HG03442 (cell line): ENCODE results near the gene KCNN4.

Experiments
- ATAC-seq: cut with Tn5 transposase; IDR thresholded peaks from one replicate; pipeline ENCODE4 v1.9.1; 2021; ENCODE audit warnings: mild to moderate bottlenecking, moderate library complexity; ENCODE audit not compliant: unreplicated experiment

The KCNN4 gene

DNA sequence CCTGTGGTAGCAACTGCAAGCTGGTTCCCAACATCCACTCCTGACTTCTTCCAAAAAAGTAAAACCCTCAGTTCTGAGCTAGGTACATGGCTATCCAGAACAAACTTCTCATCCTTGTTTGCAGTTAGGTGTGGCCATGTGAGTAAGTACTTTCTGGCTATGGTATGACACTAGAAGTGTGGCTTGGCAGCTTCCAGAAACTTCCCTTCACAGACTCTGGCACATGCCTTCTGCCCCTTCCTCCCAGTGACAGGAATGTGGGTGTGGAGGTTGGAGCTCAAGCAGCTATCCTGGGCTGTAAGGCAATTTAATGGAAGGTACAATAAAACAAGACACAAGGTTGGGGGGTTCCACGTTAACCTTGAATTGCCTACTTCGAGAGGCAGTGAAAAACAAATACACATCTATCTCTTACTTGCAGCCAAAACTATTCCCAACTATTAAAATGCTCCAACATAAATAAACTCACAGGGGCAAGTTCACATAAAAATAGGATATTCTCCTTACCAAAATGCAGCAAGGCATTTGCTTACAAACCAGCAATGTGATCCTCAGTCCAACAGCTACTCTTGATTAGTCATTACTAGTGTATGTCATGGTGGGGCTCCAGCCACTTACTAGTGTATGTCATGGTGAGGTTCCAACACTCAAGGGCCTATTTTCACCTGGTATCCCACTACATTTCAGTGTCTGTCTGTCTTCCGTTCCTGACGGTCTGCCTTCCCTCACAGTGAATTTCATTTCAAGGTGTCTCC is 29.1 kb downstream of the KCNN4 start:
- ATAC-seq = no peak

DNA sequence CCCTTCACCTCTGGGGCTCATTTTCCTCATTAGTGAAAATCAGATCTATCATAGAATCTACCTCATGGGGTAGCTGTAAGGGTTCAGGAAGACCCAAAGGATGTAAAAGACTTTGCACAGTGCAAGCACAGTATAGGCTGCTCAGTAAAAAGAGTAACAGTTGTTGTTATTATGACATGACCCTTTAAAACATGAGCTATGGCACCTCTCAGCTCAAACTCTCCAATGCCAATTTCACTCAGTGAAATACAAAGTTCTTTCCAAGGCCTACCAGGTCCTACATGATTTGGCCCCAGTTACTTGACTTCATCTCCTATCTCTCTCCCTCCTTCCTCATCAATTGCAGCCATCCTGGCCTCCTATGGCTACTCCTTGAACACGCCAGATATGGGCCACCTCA is 30.9 kb downstream of the KCNN4 start:
- ATAC-seq = no peak

- ATAC-seq = no peak
Observed at GRCh38 chr19:43749152-43749551, 31.6 kb downstream of the KCNN4 start.

- ATAC-seq = no peak
Observed at GRCh38 chr19:43748685-43749084, 32.1 kb downstream of the KCNN4 start.

DNA sequence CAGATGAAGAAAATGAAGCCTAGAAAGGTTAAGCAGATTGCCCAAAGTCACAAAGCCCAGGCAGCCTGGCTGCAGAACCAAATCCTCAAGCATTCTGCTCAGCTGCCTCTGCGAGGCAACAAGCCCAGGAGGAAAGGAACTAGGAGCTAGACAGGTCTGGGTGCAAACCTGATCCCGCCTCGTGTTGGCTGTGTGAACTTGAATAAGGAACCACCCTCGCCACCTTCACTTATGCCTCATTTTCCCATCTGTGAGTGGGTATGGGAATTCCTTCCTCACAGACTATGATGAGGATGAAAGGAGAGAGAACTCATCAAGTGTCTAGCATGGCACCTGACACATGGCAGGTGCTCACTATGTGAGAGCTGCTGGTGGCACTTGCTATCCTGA is 32.6 kb downstream of the KCNN4 start:
- ATAC-seq = no peak

- no peak for ATAC-seq
Observed at GRCh38 chr19:43747557-43748204, 33.1 kb downstream of the KCNN4 start.

GRCh38 chr19:43743059-43743458 is 37.7 kb downstream of the KCNN4 start:
- ATAC-seq = no peak

DNA sequence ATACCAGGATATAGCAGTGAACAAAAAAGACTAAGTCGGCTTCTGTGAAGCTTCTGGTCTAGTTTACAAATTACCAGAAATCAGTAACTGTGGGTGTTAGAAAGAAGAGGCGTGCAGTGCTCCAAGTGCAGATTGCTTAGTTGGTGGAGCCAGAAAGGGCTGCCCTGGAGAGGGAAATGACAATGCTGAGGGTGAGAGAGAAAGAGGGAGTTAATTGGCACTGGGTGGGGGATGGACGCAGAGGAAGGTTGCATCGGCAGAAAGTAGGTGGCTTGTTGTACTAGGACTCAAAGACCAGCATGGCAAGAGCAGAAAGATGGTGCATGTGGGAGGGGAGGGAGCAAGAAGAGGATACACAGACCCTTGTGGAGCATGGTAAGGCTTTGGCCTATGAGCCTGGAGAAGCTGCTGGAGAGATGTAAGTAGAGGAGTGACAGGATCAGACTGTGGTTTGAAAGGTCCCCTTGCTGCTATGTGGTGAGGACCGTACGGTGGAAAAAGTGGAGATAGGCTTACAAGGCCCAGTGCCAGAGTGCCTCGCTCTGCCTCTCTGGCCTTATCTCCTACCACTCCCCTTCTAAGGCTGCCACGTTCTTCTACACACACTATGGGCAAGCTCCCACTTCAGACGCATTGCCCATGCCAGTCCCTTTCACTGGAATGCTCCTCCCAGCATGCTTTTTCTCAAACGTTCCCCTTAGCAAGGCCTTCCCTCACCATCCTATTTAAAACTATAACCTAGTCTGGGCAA is 39.5 kb downstream of the KCNN4 start:
- no peak for ATAC-seq

DNA sequence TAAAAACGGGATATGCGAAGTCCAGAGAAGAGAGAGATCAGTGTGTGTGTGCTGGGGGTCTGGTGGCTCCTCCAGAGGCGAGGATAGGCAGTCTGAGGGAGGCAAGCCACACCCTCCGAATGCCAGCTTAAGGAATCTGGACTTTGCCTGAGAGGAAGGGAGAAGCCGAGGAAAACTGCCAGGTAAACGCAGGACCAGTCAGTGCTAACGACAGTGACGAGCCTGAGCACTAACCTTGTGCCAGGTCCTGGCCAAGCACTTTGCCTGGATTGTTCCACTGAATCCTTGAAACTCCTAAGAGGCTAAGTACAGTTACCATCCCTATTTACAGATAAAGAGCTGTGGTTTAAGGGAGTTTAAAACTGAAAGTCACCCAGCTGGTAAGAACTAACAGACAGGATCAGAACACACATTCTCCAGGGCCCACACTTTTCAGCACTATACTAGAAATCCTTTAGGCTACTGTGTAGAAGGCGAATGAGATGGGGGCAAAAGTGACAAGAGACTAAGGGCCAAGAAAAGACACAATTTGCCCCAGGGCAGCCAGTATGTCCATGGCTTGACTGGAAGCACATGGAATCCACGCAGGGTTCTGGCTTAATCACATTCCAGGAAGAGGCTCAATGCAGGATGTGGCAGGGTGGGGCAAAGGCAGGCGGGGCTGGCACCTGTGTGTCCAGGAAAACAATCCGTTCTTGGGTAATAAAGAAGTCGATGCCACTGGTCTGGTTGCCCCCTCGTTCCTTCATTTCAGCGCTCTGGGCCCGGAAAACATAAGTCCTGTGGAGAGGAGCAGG is 41.1 kb downstream of the KCNN4 start:
- no peak for ATAC-seq

DNA sequence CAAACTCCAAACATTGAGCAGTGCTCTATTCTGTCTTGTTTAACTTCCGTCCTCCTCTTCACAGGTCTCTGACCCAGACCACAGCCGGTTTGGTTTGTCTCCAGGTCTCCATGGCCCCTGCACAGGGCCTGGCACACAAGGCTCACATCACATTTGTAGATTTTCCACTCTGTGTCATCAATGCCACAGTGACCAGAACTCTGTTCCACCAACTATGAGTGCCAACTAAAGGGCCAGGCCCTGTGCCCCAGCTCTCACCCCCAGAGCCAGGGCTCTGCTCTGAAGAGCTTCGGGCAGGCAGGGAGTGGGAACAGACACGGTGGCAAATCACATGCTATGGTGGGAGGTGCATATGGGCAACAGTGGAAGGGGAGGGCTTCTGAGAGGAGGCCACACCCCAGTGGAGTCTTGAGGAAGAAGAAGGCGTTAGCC is 42.0 kb downstream of the KCNN4 start:
- ATAC-seq = no peak

GRCh38 chr19:43735957-43736356 is 44.8 kb downstream of the KCNN4 start:
- no peak for ATAC-seq

- ATAC-seq = no peak
Observed at GRCh38 chr19:43735013-43735412, 45.8 kb downstream of the KCNN4 start.

- no peak for ATAC-seq
Observed at GRCh38 chr19:43731846-43732245, 48.9 kb downstream of the KCNN4 start.

- ATAC-seq = no peak
Observed at GRCh38 chr19:43731346-43731745, 49.4 kb downstream of the KCNN4 start.

- no peak for ATAC-seq
Observed at GRCh38 chr19:43729919-43730318, 50.9 kb downstream of the KCNN4 start.

DNA sequence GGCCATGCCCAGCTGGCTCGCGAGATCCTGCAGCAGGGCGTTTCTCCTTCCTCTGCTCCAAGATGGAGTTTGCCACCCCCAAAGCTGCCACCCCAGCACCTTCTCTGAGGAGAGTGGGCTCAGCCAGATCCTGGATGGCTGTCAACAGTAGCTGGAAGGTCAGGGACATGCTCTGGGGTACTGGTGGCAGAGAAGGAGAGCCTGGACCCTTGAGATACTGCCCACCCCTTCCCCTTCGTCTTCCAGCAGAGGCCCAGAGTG is 53.2 kb downstream of the KCNN4 start:
- ATAC-seq = no peak

- no peak for ATAC-seq
Observed at GRCh38 chr19:43726736-43727592, 53.8 kb downstream of the KCNN4 start.

DNA sequence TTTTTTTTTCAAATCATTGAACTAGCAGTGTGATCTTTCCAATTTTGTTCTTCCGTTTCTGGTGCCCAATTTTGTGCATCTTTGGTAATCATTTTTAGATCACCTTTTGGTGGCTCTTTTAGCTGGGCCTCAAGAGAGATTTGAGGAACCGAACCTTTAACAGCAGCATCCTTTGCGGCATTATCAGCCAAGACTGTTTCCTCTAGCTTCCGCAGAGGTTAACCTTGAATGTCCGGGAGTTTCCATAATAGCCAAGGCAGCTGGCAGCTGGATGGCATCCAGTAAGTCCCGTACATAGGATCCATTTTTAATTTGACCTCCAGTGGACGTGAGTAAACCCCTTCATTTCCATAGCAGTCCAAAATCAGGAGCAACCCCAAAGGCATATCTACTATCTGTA is 55.3 kb downstream of the KCNN4 start:
- ATAC-seq = no peak

DNA sequence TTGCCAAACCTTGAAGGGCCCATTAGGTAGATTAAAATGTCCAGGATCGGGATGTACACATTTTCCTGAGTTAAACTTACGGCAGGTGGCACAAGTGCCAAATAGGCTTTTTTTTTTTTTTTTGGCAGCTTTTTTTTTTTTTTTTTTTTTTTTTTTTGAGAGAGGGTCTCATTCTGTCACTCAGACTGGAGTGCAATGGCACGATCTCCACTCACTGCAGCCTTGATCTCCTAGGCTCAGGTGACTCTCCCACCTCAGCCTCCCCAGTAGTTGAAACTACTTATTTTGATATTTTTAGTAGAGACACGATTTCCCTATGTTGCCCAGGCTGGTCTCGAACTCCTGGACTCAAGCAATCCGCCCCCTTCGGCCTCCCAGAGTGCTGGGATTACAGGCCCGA is 55.9 kb downstream of the KCNN4 start:
- ATAC-seq = no peak

DNA sequence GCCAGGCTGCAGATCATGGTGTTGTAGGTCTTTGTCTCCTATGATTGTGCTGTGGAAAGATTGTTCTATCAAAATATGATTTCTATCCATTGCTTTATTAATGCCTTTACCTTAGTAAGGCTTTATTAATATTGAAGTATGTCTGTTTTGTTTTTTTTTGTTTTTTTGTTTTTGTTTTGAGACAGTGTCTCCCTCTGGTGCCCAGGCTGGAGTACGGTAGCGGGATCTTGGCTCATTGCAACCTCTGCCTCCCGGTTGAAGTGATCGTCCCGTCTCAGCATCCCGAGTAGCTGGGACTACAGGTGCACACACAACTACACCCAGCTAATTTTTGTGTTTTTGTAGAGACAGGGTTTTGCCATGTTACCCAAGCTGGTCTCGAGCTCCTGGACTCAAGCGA is 57.2 kb downstream of the KCNN4 start:
- no peak for ATAC-seq
